HG03575 (cell line): ENCODE measurements around the gene TCF4.
A peak's percentile ranks its signal among the peaks of the same experiment; 100 is the strongest.

Experiments
- ATAC-seq: cut with Tn5 transposase; IDR thresholded peaks from one replicate; pipeline ENCODE4 v1.9.1; 2021; ENCODE audit not compliant: unreplicated experiment, insufficient number of reproducible peaks, low FRiP score; ENCODE audit errors: extremely low read depth

TCF4 gene

GRCh38 chr18:55384115-55384514 is 203.9 kb downstream of the TCF4 start:
- ATAC-seq, result no peak

GRCh38 chr18:55382277-55382805 is 205.7 kb downstream of the TCF4 start:
- ATAC-seq, result no peak

GRCh38 chr18:55381277-55381676 is 206.7 kb downstream of the TCF4 start:
- no peak for ATAC-seq

- no peak for ATAC-seq
Observed at GRCh38 chr18:55380589-55380988, 207.4 kb downstream of the TCF4 start.

GRCh38 chr18:55376387-55376786 is 211.6 kb downstream of the TCF4 start:
- ATAC-seq, result peak; percentile 89

GRCh38 chr18:55375930-55376329 is 212.1 kb downstream of the TCF4 start:
- ATAC-seq, result no peak

- ATAC-seq, result no peak
Observed at GRCh38 chr18:55374741-55375140, 213.3 kb downstream of the TCF4 start.

GRCh38 chr18:55372209-55372608 is 215.8 kb downstream of the TCF4 start:
- ATAC-seq, result no peak

- ATAC-seq, result no peak
Observed at GRCh38 chr18:55370936-55371335, 217.1 kb downstream of the TCF4 start.

GRCh38 chr18:55369346-55369745 is 218.6 kb downstream of the TCF4 start:
- ATAC-seq, result no peak

GRCh38 chr18:55365342-55365741 is 222.7 kb downstream of the TCF4 start:
- ATAC-seq, result no peak

- no peak for ATAC-seq
Observed at GRCh38 chr18:55362303-55362702, 225.7 kb downstream of the TCF4 start.

- ATAC-seq, result no peak
Observed at GRCh38 chr18:55361492-55362250, 226.3 kb downstream of the TCF4 start.

GRCh38 chr18:55360061-55360460 is 227.9 kb downstream of the TCF4 start:
- ATAC-seq, result no peak

GRCh38 chr18:55356815-55357214 is 231.2 kb downstream of the TCF4 start:
- ATAC-seq, result no peak

- ATAC-seq, result no peak
Observed at GRCh38 chr18:55355223-55355622, 232.8 kb downstream of the TCF4 start.

- ATAC-seq, result no peak
Observed at GRCh38 chr18:55354795-55355194, 233.2 kb downstream of the TCF4 start.

GRCh38 chr18:55353806-55354205 is 234.2 kb downstream of the TCF4 start:
- ATAC-seq, result no peak

GRCh38 chr18:55353391-55353790 is 234.6 kb downstream of the TCF4 start:
- no peak for ATAC-seq

- ATAC-seq, result no peak
Observed at GRCh38 chr18:55351980-55352714, 235.8 kb downstream of the TCF4 start.
